HG03097 (cell line): ENCODE data around the gene MLPH.

Experiments used
- ATAC-seq: cut with Tn5 transposase; IDR thresholded peaks from one replicate; pipeline ENCODE4 v1.9.1; 2021; ENCODE audit not compliant: unreplicated experiment, low FRiP score

MLPH gene

DNA sequence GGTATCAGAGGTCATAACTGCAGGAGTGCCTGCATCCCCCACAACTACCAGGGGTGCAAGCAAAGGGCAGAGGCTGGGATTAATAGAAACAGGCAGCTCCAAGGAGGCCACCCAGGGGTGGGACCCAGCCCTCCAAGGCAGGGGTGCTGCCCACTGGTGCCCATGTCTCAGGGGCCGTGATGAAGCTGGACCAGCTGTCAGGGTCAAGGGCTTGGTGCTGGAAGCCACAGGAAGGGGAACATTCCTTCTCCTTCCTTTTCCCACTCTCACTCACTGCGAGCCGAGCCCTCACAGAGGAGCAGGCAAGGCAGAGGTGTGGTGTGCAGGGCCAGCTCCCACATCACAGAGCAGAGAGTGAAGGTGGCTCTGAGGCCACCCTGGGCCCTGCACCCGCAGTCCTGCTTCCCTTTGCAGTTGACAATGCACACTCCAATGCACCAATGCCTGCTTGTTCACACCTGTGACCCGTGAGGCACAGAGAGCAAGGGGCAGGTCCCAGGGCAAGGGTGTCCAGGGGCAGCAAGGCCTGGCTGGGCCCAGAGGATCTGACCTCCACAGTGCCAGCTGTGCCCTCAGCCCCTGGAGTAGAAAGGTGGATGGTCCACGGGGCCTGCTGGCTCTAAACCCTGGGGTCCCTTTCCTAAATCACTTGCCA, 28.7 kb downstream of the MLPH start:
- no peak for ATAC-seq

- no peak for ATAC-seq
These were observed 30.1 kb downstream of the MLPH start for GRCh38 chr2:237517163-237517562.

GRCh38 chr2:237517990-237518389, 30.9 kb downstream of the MLPH start:
- ATAC-seq, result no peak

DNA sequence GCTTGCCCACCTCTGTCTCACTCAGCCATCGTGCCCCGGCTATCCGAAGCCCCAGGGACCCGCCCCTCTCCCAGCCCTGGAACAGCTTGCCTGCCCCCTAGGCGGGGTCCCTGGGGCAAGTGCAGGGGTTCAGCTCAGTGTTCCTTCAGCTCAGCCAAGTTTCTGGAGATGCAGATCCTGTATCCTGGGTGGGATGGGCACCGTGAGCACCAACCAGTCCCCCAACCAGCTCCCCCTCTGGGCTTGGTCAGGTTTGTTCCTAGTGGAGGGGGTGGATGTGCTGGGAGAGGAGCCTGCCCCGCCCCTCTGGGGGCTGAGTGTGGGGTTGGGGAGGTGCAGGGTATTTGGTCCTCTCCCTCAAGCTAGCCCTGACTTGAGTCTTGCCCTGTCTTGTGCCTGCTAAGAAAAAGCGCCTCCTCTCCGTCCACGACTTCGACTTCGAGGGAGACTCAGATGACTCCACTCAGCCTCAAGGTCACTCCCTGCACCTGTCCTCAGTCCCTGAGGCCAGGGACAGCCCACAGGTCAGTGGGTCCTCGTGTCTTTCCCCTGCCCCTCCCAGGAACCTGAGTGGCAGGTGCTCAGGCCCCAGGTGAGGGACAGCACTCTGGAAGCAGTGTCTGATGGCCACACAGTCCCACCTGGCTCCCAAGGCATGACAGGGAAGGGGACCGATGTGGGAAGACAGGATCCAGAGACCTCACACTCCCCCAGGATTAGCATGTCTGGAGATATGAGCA, 32.6 kb downstream of the MLPH start:
- no peak for ATAC-seq

DNA sequence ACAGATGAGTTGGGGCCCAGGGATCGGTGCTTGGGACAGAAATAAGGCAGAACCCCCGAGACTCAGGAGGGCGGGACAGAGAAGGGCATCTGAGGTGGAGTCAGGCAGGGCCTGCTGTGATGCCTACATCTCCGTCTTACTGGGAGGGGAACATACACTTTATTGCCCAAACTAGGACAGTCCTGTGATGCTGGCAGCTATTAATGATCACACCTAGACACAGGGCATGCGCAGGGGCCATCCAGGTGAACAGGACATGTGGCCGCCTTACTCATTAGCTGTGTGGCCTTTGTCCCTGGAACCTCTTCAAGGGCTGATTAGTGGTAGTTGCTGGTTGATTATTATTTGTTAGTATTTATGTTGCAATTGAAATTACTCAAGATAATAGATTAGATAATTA, 33.2 kb downstream of the MLPH start:
- no peak for ATAC-seq

DNA sequence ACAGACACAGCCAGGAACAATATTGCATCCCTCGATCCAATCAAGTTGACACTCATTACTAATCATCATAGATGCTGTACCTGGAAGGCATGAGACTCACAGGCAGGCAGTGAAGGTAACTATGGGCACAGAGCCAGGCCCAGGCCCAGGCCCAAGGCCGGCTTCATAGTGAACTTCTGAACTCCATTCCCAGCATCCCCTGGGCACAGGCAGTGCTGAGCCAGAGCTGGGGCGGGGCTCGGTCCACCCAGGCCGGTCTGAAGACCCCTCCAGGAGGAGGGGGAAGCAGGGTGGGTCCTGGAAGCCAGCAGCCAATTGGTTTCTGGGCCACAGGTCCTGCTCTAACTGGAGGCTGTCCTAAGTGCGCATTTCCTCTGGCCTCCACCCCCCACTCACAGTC, 37.6 kb downstream of the MLPH start:
- no peak for ATAC-seq

- no peak for ATAC-seq
These were observed 38.6 kb downstream of the MLPH start for GRCh38 chr2:237525559-237526157.

DNA sequence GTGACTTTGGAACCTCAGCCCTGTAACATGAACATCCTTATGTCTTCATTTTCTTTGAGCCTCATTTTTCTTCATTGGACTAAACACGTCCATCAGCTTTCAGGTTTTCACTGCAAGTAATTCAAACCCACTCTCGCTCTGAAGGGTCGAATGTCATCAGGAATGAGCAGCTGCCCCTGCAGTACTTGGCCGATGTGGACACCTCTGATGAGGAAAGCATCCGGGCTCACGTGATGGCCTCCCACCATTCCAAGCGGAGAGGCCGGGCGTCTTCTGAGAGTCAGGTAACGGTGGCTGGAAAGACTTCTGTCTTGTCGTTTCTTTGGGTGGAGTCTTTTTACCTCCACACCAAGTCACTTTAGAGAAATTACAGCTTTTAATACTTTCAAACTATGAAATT, 40.2 kb downstream of the MLPH start:
- ATAC-seq, result no peak

DNA sequence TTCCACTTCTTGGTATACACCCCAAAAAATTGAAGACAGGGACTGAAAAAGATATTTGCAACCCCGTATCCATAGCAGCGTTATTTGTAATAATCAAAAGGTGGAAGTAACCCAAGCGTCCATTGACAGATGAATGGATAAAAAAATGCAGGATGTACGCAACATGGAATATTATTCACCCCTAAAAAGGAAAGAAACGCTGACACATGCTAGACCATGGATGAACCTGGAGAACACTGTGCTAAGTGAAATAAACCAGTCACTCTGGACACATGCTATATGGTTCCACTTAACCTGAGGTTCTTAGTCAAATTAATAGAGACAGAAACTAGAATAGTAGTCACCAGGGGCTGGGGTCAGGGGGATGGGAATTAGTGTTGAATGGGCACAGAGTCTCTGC, 40.7 kb downstream of the MLPH start:
- ATAC-seq, result no peak

- peak; percentile 51 for ATAC-seq
These were observed 42.7 kb downstream of the MLPH start for GRCh38 chr2:237529452-237530402.

DNA sequence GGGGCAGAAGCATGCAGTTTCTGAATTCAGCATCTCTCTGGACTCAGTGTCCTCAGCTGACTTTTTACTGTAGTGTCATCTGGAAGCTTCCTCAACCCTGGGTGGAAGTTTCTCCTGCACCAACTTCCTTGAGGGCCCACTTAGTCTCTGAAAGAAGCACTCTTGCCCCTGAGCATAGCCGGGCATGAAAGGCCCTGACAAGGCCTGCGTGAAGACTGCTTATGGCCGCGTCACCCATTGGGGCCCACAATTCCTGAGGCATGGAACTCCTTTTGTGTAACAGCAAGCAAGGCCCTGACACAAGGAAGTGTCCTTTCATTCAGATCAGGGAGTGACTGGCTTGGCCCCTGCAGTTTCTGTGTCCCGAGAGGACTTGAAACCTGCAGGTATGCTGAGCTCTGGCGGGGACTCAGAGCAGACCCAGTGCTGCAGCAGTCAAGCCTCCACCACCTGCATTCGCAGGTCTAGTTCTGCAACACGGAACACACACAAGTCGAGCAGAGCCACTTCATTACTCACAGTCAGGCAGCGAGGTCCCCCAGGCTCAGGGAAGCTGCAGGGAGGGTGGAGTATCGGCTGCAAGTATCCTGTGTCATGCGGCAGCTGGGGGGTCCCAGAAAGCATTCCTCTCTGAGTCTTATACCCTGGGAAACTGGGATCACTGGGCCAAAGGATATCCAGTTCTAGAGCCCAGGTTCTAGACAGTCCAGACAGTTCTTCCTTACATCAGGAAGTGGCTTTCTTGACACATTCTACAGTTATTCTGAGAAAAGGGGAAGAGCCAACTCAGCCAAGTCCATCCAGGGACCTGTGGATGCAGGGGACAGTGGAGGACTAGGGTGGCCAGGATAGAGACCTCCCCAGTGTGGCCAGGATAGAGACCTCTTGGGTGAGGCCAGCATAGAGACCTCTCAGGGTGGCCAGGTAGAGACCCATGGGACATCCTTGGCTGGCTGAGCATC, 43.7 kb downstream of the MLPH start:
- ATAC-seq, result no peak

DNA sequence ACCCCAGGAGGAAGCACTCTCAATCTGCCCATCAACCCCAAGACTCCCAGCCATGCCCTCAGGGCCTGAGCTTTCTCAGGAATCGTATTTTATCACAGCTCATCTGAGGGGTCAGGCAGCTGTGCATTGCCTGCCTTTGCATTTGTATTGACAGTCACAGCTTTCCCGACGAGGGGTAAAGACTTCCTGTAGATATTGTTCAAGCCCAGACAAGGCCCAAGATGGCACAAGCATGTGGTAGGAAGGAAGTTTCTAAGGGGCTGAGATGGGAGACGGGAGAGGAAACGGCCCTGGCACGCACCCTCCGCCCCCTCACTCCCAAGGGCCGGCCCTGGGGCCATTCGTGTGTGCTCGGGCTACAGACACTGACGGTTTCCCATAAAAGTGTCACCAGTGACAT, 45.1 kb downstream of the MLPH start:
- ATAC-seq, result no peak

GRCh38 chr2:237533668-237534161, 46.7 kb downstream of the MLPH start:
- no peak for ATAC-seq

DNA sequence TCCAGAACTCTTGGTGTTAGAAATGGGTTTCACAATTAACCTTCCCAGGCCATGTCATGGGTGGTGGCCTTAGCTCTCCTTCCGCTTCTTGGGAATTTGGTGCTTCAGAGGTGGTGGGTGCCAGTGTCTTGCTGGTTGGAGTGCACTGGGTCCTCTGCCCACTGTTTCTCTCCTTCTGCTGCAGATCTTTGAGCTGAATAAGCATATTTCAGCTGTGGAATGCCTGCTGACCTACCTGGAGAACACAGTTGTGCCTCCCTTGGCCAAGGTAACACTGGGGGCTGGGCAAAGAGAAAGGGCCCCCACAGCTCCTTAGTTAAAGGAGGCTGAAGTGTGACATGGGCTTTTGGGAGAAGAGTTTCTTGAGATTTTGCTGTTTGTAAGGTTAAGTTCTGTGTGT, 47.3 kb downstream of the MLPH start:
- ATAC-seq, result no peak

GRCh38 chr2:237535385-237536082, 48.5 kb downstream of the MLPH start:
- ATAC-seq, result no peak

DNA sequence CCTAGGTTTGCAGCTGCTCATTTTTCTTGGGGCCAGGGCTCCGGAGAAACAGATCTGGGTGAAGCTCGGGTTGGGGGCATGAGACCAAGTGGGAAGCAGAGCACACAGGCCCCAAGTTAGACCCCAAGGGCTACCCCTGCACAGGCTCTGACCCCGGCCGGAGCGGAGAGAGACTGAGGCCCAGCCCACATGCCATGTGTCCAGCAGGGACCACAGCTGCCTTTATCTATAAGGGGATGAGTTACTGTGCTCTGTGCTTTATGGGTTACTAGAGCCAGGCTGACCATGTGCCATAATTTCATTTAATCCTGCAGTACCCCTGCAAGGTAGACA, 49.0 kb downstream of the MLPH start:
- no peak for ATAC-seq

- ATAC-seq, result no peak
These were observed 49.6 kb downstream of the MLPH start for GRCh38 chr2:237536617-237537016.

GRCh38 chr2:237538001-237538720, 51.1 kb downstream of the MLPH start:
- no peak for ATAC-seq

DNA sequence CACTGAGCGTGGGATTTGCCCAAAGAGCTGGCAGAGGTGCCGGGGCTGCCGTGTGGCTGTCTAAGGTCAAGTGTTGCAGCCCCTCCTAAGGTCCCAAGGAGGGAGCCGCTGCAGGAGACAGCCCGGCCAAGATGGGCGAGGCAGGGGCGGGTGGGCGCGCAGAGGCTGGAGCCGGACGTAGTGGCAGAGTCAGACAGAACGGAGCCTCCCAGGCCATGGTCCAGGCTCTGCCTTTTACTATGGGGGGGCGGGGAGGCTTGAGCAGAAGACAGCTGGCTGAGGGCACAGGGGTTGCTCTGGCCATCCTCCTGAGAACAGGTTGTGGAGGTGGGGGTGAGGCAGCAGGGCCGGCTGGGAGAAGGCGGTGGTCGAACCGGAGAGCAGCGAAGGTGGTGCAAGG, 51.9 kb downstream of the MLPH start:
- no peak for ATAC-seq
